Measurements from ENCODE around the gene FCHSD2. TPM values are rescaled to one million over a fixed set of nuclear protein-coding genes. Genes with fewer than 3 reads are reported as not detected.
A peak's percentile ranks its signal among the peaks of the same experiment; 100 is the strongest.
"Not testable (repeated sequence)": the region's sequence is repeated elsewhere in the genome, so short reads cannot be mapped to it uniquely, and the experiment has no call there.

FCHSD2 gene
- total and polyA plus RNA-seq, 3 experiments from 2014 or later: 21.2 to 28.3 (median 28.0) TPM

DNA sequence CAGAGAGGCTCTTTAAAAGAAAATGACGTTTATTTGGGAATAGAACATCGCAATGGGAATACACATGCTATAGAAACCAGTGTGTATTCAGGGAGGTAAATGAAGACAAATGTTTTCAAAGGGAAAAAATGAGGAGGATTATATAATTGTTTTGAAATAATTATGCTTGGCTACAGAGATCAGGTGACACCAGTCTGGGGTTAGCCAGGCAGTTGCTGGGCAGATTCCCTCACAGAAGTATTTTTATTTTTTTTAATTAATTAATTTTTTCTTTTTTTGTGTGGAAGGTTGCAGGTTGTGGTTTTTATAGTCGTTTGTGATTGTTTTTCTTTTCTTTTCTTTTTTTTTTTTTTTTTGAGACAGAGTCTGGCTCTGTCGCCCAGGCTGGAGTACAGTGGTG, 342.7 kb downstream of the FCHSD2 start:
- peaks cover 4% of the 10 kb centered on the region in 3 donors for H3K4me1 Mint-ChIP-seq
- no peaks in the 10 kb centered on the region for H3K27me3 Mint-ChIP-seq
- H3K9me3 ChIP-seq (ENCODE audit: low read length): no peaks in the 10 kb centered on the region
- no peaks in the 10 kb centered on the region for H3K36me3 Mint-ChIP-seq
- no peak for DNase-seq
- peaks cover 3% of the 10 kb centered on the region for H3K4me1 ChIP-seq (ENCODE audit: insufficient read depth, low read length)
- no peaks in the 10 kb centered on the region for H3K27me3 ChIP-seq (ENCODE audit: insufficient read depth, low read length, poor library complexity, severe bottlenecking)
- H3K9me3 Mint-ChIP-seq: no peaks in the 10 kb centered on the region
- no peak overlapping the region for H3K27ac ChIP-seq (ENCODE audit: low read depth, low read length)
- no peaks in the 10 kb centered on the region for H3K36me3 ChIP-seq (ENCODE audit: insufficient read depth, low read length)
- H3K4me3 ChIP-seq (ENCODE audit: low read length): no peak overlapping the region
- CTCF ChIA-PET: no interaction called here
- POLR2A ChIA-PET: no interaction called here
- no peak overlapping the region for H3K27ac Mint-ChIP-seq
- H3K4me3 Mint-ChIP-seq: peak overlapping the region in 1 of 7 donors; percentile 30

DNA sequence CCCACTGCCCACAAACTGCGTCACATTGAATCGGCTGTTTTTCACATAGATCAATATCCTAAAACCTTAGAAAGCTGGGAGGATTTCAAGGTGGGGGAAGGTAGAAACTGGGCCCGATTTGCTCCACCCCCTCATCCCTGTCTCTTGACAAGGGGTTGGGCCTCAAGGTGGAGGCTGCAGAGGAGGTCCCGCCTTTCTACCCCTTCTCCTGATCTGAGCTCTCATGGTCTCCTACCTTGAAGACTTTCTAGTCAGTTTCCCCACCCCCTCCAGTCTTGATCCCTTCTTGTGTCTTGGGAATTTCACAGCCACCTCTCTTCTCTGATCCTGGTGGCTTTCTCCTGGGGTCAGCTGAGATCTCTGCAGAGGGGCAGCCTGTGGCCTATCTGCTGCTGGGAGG, 343.8 kb downstream of the FCHSD2 start:
- ChIA-PET POLR2A (no interaction called here), CTCF (no interaction called here)
- no peak overlapping the region for H3K27ac ChIP-seq (ENCODE audit: low read depth, low read length)
- H3K4me1 ChIP-seq (ENCODE audit: insufficient read depth, low read length): peaks cover 10% of the 10 kb centered on the region
- H3K27me3 ChIP-seq (ENCODE audit: insufficient read depth, low read length, poor library complexity, severe bottlenecking): no peaks in the 10 kb centered on the region
- no peak overlapping the region for H3K4me3 ChIP-seq (ENCODE audit: low read length)
- no peak for DNase-seq
- peaks cover 0 to 3% (median 0%) of the 10 kb centered on the region in 3 donors for H3K36me3 Mint-ChIP-seq
- H3K36me3 ChIP-seq (ENCODE audit: insufficient read depth, low read length): no peaks in the 10 kb centered on the region
- H3K9me3 ChIP-seq (ENCODE audit: low read length): no peaks in the 10 kb centered on the region
- peak overlapping the region in 1 of 7 donors; percentile 34 for H3K4me3 Mint-ChIP-seq
- no peaks in the 10 kb centered on the region for H3K27me3 Mint-ChIP-seq
- no peak overlapping the region for H3K27ac Mint-ChIP-seq
- H3K4me1 Mint-ChIP-seq: peaks cover 12 to 15% (median 13%) of the 10 kb centered on the region in 3 donors
- H3K9me3 Mint-ChIP-seq: no peaks in the 10 kb centered on the region

DNA sequence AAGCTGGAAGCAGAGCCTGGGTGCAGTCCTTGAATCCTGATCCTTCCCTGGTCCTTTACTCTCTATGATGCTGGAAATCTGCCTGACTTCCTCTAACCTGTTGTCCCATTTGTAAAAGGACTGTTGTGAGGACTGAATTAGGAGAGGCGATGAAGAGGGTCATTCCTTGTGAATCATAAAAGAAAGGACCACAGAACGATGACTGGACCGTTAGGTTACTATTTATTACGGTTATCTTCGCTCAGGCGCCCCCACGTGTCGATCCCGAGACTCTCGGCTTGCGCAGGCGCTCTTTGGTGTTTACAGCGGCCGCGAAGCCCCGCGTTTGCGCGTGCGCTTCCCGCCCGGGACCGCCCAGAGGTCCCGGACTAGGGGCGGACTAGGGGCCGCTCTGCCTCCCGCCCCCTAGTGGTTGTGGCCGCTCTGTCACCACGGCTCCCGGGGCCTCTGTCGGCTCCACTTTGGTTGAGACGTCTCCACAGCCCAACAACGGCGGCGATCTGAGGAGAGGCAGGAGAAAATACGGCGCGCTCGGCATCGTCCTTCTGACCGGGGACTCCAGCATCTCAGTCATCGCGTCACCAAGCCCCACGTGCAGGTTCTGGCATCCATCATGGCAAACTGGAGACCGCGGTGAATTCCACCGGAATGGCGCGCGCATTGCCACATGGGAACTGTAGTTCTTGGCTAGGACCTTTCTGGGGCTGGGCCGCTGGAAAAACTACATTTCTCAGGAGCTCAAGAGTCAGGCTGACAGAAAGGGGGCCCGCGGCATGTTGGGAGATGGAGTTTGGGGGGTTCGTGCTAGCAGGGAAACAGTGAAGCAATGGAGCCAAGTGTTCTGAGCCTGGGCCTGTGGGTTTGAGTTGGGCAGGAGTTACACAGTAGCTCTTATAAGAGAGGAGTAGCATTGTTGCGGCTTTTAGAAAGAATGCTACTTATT, 348.4 kb downstream of the FCHSD2 start, which contains the start of gene STARD10:
Gene STARD10 (minus strand): TSS at position 623 of the 943 bp plus-strand sequence. CDS start 12,866 bp downstream, outside the sequence.
- Histone ChIP-seq H3K36me3 (ENCODE audit: insufficient read depth, low read length) (no peaks in the 10 kb centered on the region), H3K27ac (ENCODE audit: low read depth, low read length) (peak within 1 kb of the TSS; percentile 97), H3K9me3 (ENCODE audit: low read length) (no peaks in the 10 kb centered on the region), H3K4me3 (ENCODE audit: low read length) (peak within 1 kb of the TSS; percentile 97), H3K4me1 (ENCODE audit: insufficient read depth, low read length) (peaks cover 20% of the 10 kb centered on the region), H3K27me3 (ENCODE audit: insufficient read depth, low read length, poor library complexity, severe bottlenecking) (no peaks in the 10 kb centered on the region)
- DNase-seq: peak; percentile 91 to 96 (median 95)
- Mint-ChIP-seq H3K27me3 (no peaks in the 10 kb centered on the region), H3K9me3 (no peaks in the 10 kb centered on the region), H3K27ac (peak within 1 kb of the TSS; percentile 97 to 100 (median 100)), H3K36me3 (peaks cover 0 to 3% (median 0%) of the 10 kb centered on the region in 3 donors), H3K4me3 (peak within 1 kb of the TSS; percentile 96 to 100 (median 98)), H3K4me1 (peaks cover 23 to 32% (median 27%) of the 10 kb centered on the region in 3 donors)
- ChIA-PET CTCF (interaction anchor here (0.6 to 4.0 kb wide), 32 partner anchors 8 to 384 kb away, joined by 3 to 62 read pairs (median 4); partner anchors contain the start of gene ATG16L2), POLR2A (interaction anchor here (1.4 to 2.9 kb wide), 3 partner anchors 19 to 71 kb away, joined by 3 to 15 read pairs (median 10); no protein-coding TSS in a partner anchor)

DNA sequence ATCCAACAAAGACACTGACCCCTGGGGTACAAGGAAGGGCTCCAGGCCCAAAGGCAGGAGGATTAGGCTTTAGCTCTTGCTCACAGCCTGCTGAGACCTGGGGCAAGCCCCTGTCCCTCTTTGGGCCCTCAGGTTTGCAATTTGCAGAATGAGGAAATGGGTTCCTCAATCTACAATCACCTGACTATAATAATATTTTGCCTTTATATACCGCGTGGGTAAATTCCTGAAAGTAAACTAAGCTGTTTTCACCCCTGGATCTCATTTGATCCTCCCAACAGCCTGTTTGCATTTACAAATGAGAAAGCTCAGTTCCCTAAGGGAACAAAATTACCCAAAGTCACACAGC, 349.1 kb downstream of the FCHSD2 start:
- Mint-ChIP-seq H3K4me1 (peaks cover 23 to 32% (median 27%) of the 10 kb centered on the region in 3 donors), H3K27me3 (no peaks in the 10 kb centered on the region), H3K4me3 (peak overlapping the region in 6 of 7 donors; percentile 96 to 100 (median 98)), H3K27ac (peak overlapping the region; percentile 97 to 100 (median 100)), H3K9me3 (no peaks in the 10 kb centered on the region), H3K36me3 (peaks cover 0 to 3% (median 0%) of the 10 kb centered on the region in 3 donors)
- DNase-seq: no peak
- H3K4me1 ChIP-seq (ENCODE audit: insufficient read depth, low read length): peaks cover 20% of the 10 kb centered on the region
- ChIA-PET POLR2A (interaction anchor here (1.0 to 2.9 kb wide), 4 partner anchors 20 to 71 kb away, joined by 3 to 15 read pairs (median 6); no protein-coding TSS in a partner anchor), CTCF (interaction anchor here (0.6 to 4.0 kb wide), 20 partner anchors 9 to 385 kb away, joined by 3 to 62 read pairs (median 4); partner anchors contain the start of genes ATG16L2 and FCHSD2)
- no peaks in the 10 kb centered on the region for H3K27me3 ChIP-seq (ENCODE audit: insufficient read depth, low read length, poor library complexity, severe bottlenecking)
- H3K27ac ChIP-seq (ENCODE audit: low read depth, low read length): peak overlapping the region; percentile 97
- peak overlapping the region; percentile 97 for H3K4me3 ChIP-seq (ENCODE audit: low read length)
- H3K36me3 ChIP-seq (ENCODE audit: insufficient read depth, low read length): no peaks in the 10 kb centered on the region
- H3K9me3 ChIP-seq (ENCODE audit: low read length): no peaks in the 10 kb centered on the region

DNA sequence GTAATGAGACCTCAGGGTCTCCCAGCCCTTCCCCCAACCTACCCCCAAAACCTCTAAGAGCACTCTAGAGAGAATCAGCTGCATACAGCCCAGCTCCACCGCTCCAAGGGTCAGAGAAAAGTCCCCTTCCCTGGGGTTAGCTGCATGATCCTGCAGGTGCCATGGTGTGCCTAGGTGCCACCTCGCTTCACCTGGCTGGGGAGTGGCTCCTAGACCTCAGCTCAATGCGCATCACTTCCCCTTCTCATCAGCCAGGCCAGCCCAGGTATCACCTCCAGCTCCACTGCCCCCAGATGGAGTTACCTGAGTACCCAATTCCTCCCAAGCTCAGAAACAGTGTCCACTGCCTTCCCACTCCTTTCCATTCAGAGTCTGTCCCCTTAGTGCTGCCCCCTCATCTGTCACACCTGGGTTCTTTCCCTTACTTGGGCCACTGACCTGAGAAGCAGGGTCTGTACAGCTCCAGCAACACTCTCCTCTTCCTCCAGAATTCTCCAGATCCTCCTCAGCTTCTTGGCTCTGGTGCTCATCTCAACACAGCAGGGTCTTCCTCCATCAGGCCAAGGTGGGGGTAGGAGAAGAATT, 349.6 kb downstream of the FCHSD2 start:
- H3K9me3 ChIP-seq (ENCODE audit: low read length): no peaks in the 10 kb centered on the region
- Mint-ChIP-seq H3K27me3 (no peaks in the 10 kb centered on the region), H3K4me1 (peaks cover 23 to 32% (median 27%) of the 10 kb centered on the region in 3 donors), H3K4me3 (peak overlapping the region in 1 of 7 donors; percentile 46), H3K27ac (peak overlapping the region in 6 of 8 donors; percentile 10 to 100 (median 100)), H3K9me3 (no peaks in the 10 kb centered on the region), H3K36me3 (peaks cover 0 to 3% (median 0%) of the 10 kb centered on the region in 3 donors)
- ChIA-PET CTCF (interaction anchor here (0.6 to 4.0 kb wide), 21 partner anchors 9 to 386 kb away, joined by 3 to 62 read pairs (median 4); partner anchors contain the start of genes ATG16L2 and FCHSD2), POLR2A (interaction anchor here (1.0 to 2.9 kb wide), 3 partner anchors 21 to 70 kb away, joined by 3 to 15 read pairs (median 10); no protein-coding TSS in a partner anchor)
- H3K36me3 ChIP-seq (ENCODE audit: insufficient read depth, low read length): no peaks in the 10 kb centered on the region
- peak overlapping the region; percentile 97 for H3K27ac ChIP-seq (ENCODE audit: low read depth, low read length)
- no peaks in the 10 kb centered on the region for H3K27me3 ChIP-seq (ENCODE audit: insufficient read depth, low read length, poor library complexity, severe bottlenecking)
- peaks cover 20% of the 10 kb centered on the region for H3K4me1 ChIP-seq (ENCODE audit: insufficient read depth, low read length)
- no peak for DNase-seq
- H3K4me3 ChIP-seq (ENCODE audit: low read length): no peak overlapping the region

DNA sequence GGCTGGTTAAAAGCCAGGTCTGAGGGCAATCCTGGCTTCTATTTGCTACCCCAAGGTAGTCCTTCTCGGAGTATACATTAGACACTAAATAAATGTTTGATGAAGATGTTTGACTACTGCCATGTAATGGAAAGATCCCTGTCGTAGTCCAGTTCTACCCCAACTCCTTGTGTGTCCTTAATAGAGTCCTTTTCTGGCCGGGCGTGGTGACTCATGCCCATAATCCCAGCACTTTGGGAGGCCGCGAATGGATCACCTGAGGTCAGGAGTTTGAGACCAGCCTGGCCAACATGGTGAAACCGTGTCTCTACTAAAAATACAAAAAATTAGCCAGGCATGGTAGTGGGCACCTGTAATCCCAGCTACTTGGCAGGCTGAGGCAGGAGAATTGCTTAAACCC, 350.9 kb downstream of the FCHSD2 start:
- H3K27ac Mint-ChIP-seq: peak overlapping the region in 3 of 8 donors; percentile 37 to 97 (median 83)
- H3K4me3 Mint-ChIP-seq; DNase-seq; H3K27me3 ChIP-seq (ENCODE audit: insufficient read depth, low read length, poor library complexity, severe bottlenecking); H3K4me3 ChIP-seq (ENCODE audit: low read length); H3K27ac ChIP-seq (ENCODE audit: low read depth, low read length); POLR2A ChIA-PET; H3K9me3 ChIP-seq (ENCODE audit: low read length); H3K36me3 ChIP-seq (ENCODE audit: insufficient read depth, low read length); H3K9me3 Mint-ChIP-seq; H3K27me3 Mint-ChIP-seq; H3K36me3 Mint-ChIP-seq: not testable (repeated sequence)
- H3K4me1 Mint-ChIP-seq: peaks cover 23 to 32% (median 27%) of the 10 kb centered on the region in 3 donors
- CTCF ChIA-PET: interaction anchor here (2.4 to 4.0 kb wide), 2 partner anchors 66 to 68 kb away, joined by 9 to 62 read pairs; no protein-coding TSS in a partner anchor
- peaks cover 20% of the 10 kb centered on the region for H3K4me1 ChIP-seq (ENCODE audit: insufficient read depth, low read length)

DNA sequence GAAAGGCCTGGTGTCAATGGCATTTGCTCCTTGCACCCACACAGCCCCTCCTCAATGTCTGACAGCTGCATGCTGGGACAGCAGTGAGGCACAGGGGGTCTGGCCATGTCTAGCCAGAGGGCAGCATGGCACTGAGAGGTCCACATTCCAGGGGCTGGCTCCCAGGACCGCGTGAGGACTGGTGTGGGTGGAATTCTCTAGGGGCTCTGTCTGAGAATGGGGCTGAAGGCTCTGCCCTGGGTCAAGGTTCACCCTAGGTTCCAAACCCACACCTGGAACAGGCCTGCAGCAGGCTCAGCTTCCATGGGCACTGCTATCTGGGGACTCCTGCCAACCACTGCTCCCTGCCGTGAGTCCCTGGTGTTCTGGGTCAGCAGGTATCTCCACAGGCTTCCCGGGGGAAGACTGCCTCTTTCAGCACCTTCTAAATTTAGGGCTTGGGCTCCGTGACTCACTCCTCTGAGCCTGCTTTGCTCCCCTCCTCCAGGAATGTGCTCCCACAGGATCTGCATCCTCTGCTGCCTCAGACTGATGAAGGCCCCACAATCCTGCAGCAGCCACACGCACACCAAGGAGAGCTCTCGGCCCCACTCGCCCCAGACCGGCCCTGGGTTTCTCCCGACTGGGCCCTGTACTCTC, 352.5 kb downstream of the FCHSD2 start:
- no peaks in the 10 kb centered on the region for H3K27me3 ChIP-seq (ENCODE audit: insufficient read depth, low read length, poor library complexity, severe bottlenecking)
- no peaks in the 10 kb centered on the region for H3K36me3 ChIP-seq (ENCODE audit: insufficient read depth, low read length)
- Mint-ChIP-seq H3K4me1 (peaks cover 21 to 30% (median 24%) of the 10 kb centered on the region in 3 donors), H3K4me3 (no peak overlapping the region), H3K27ac (peak overlapping the region in 1 of 8 donors; percentile 23), H3K9me3 (no peaks in the 10 kb centered on the region), H3K27me3 (peaks cover 0 to 2% of the 10 kb centered on the region in 2 donors), H3K36me3 (peaks cover 0 to 3% (median 0%) of the 10 kb centered on the region in 3 donors)
- H3K4me3 ChIP-seq (ENCODE audit: low read length): no peak overlapping the region
- H3K27ac ChIP-seq (ENCODE audit: low read depth, low read length): no peak overlapping the region
- CTCF ChIA-PET: interaction anchor here (0.8 to 2.4 kb wide), 2 partner anchors 24 to 64 kb away, joined by 3 to 9 read pairs; no protein-coding TSS in a partner anchor
- peaks cover 19% of the 10 kb centered on the region for H3K4me1 ChIP-seq (ENCODE audit: insufficient read depth, low read length)
- no peaks in the 10 kb centered on the region for H3K9me3 ChIP-seq (ENCODE audit: low read length)
- POLR2A ChIA-PET: no interaction called here
- no peak for DNase-seq

All from CD8-positive, alpha-beta memory T cell (primary cell).